ENCODE measurements around the gene SMIM44. TPM values are rescaled to one million over a fixed set of nuclear protein-coding genes. Genes with fewer than 3 reads are reported as not detected.
A peak's percentile ranks its signal among the peaks of the same experiment; 100 is the strongest.

SMIM44 gene
- total and polyA plus RNA-seq, 4 donors = not detected

DNA sequence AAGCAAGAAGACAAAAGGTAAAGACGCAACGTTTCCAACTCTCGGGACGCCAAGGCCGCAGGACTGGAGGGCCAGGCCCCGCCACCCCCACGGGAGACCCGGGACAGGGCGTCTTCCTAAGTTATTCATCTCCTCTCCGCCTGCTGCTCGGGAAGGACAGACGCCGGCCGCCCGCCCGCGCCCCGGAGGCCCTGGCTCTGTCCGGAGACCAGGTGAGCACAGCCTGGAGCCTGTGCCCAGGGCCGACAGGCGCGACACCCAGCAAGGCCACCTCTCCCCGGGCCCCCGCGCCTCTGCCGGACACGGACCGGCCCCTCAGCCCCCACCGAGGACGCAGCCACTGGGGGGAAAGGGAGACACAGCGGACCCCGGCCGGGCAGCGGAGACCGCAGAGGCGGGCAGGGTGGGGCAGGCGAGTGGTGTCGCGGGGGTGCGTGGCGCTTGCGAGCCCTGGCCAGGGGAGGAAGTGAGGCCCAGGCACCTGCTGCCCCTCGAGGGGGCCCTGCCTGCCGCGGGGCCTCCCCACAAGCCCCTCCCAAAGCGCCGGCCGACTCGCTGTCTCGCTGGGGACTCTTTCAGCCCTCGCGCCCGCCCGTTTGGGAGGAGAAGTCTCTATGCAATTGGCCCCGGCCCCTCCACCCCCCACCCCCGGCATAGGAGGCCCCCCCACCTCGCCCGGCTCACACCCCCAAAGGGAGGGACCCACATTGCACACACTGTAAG, 20.1 kb downstream of the SMIM44 start:
- intact Hi-C loops (cut with DNase I) = no loop called here
- no peak overlapping the region for H3K4me3 ChIP-seq (ENCODE audit: low read length in 2 of 2)
- no peak overlapping the region for H3K27ac ChIP-seq (ENCODE audit: low read depth in 1 of 2, low read length in 2 of 2)
- no peaks in the 10 kb centered on the region for H3K36me3 ChIP-seq (ENCODE audit: control insufficient read depth in 1 of 2, insufficient read depth in 2 of 2, low read length in 1 of 2)
- no peaks in the 10 kb centered on the region for H3K27me3 ChIP-seq (ENCODE audit: control insufficient read depth in 1 of 2, insufficient read depth in 2 of 2, low read length in 1 of 2)
- DNase-seq (peak; percentile 54 to 75), ATAC-seq (ENCODE audit: low FRiP score) (no peak)
- peaks cover 0 to 2% of the 10 kb centered on the region in 2 donors for H3K4me1 ChIP-seq (ENCODE audit: control insufficient read depth in 1 of 2, insufficient read depth in 2 of 2, low read length in 2 of 2)
- 69% methylated on average over 48 to 58 of the region's 58 CpGs for WGBS, 2 donors
- H3K9me3 ChIP-seq (ENCODE audit: control insufficient read depth, low read length) = no peaks in the 10 kb centered on the region

DNA sequence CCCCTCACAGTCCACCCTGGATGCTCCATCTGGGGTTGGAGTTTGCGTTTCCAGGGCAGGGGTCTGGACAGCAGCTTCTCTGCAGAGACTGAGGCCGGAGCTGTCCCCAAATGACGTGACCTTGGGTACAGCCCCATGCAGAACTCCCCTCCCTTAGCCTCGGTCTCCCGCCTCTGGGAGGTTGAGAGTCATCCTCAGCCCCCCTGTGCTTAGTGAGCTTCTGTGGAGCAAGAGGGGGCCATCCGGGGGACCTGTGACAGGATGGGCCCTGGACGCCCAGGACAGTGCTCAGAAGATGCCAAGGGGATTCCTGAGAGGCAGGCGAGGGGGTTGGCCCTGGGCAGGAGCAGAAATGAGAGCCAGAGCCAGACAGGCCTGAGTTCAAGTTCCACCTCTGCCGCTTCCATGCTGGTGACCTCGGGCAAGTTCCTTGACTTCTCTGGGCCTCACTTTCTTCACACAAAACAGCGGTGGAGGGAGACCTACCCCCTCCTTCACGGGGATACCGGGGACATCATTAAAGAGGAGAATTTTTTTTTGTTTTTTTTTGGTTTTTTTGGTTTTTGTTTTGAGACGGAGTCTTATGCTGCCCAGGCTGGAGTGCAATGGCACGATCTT, 23.2 kb downstream of the SMIM44 start:
- peak overlapping the region; percentile 93 to 96 for H3K27ac ChIP-seq (ENCODE audit: low read depth in 1 of 2, low read length in 2 of 2)
- H3K36me3 ChIP-seq (ENCODE audit: control insufficient read depth in 1 of 2, insufficient read depth in 2 of 2, low read length in 1 of 2) = no peaks in the 10 kb centered on the region
- DNase-seq (no peak), ATAC-seq (ENCODE audit: low FRiP score) (peak; percentile 6)
- H3K4me3 ChIP-seq (ENCODE audit: low read length in 2 of 2) = no peak overlapping the region
- intact Hi-C loops (cut with DNase I) = loop anchor here (1.0 to 5.0 kb wide), 2 partner anchors 9 to 123 kb away; no protein-coding TSS in a partner anchor
- H3K27me3 ChIP-seq (ENCODE audit: control insufficient read depth in 1 of 2, insufficient read depth in 2 of 2, low read length in 1 of 2) = no peaks in the 10 kb centered on the region
- H3K4me1 ChIP-seq (ENCODE audit: control insufficient read depth in 1 of 2, insufficient read depth in 2 of 2, low read length in 2 of 2) = peaks cover 0 to 2% of the 10 kb centered on the region in 2 donors
- H3K9me3 ChIP-seq (ENCODE audit: control insufficient read depth, low read length) = no peaks in the 10 kb centered on the region
- WGBS, 2 donors = 8 to 15% methylated on average over 15 of the region's 15 CpGs

DNA sequence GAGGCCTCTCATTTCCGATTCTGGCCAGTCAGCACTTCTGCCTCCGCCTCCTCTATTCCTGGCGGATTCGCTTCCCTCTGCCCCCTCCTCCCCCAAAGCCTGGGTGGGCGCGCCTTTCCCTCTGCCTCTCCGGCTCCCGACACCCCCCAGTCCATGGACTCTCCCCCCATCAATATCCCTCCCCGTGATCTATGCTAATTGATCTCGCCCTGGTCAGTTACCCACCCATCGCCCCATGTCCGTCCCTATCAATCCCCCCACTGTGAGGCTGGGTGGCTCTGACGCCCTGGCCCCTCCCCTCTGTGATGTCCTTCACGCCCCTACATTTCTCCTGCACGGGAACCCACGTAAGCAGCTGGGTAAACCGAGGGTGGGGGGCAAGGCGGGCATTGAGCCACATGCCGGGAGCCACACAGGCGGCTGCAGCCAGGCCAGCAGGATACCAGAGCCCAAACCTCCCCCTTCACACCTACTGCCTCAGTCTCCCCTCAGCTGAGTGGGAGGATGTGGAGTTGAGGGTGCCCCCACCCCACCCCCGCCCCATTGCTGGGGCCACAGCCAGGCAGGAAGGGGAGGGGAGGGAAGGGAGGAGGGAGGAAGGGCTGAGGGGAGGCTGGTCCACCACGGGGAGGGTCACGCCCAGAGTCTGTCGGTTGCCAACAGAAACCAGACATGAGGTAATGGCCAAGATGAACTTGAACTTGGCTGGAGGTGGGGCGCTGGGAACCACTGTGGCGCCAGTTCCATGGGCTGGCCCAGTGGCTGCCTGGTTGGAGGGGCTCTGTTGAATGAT, 24.0 kb downstream of the SMIM44 start:
- ATAC-seq (ENCODE audit: low FRiP score) (peak; percentile 91), DNase-seq (peak; percentile 96)
- no peak overlapping the region for H3K4me3 ChIP-seq (ENCODE audit: low read length in 2 of 2)
- WGBS, 2 donors = 2 to 6% methylated on average over 25 to 26 of the region's 26 CpGs
- peaks cover 0 to 2% of the 10 kb centered on the region in 2 donors for H3K4me1 ChIP-seq (ENCODE audit: control insufficient read depth in 1 of 2, insufficient read depth in 2 of 2, low read length in 2 of 2)
- no peaks in the 10 kb centered on the region for H3K27me3 ChIP-seq (ENCODE audit: control insufficient read depth in 1 of 2, insufficient read depth in 2 of 2, low read length in 1 of 2)
- intact Hi-C loops (cut with DNase I) = loop anchor here (1.0 to 5.0 kb wide), 2 partner anchors 8 to 122 kb away; no protein-coding TSS in a partner anchor
- H3K27ac ChIP-seq (ENCODE audit: low read depth in 1 of 2, low read length in 2 of 2) = peak overlapping the region; percentile 93 to 96
- no peaks in the 10 kb centered on the region for H3K36me3 ChIP-seq (ENCODE audit: control insufficient read depth in 1 of 2, insufficient read depth in 2 of 2, low read length in 1 of 2)
- no peaks in the 10 kb centered on the region for H3K9me3 ChIP-seq (ENCODE audit: control insufficient read depth, low read length)

DNA sequence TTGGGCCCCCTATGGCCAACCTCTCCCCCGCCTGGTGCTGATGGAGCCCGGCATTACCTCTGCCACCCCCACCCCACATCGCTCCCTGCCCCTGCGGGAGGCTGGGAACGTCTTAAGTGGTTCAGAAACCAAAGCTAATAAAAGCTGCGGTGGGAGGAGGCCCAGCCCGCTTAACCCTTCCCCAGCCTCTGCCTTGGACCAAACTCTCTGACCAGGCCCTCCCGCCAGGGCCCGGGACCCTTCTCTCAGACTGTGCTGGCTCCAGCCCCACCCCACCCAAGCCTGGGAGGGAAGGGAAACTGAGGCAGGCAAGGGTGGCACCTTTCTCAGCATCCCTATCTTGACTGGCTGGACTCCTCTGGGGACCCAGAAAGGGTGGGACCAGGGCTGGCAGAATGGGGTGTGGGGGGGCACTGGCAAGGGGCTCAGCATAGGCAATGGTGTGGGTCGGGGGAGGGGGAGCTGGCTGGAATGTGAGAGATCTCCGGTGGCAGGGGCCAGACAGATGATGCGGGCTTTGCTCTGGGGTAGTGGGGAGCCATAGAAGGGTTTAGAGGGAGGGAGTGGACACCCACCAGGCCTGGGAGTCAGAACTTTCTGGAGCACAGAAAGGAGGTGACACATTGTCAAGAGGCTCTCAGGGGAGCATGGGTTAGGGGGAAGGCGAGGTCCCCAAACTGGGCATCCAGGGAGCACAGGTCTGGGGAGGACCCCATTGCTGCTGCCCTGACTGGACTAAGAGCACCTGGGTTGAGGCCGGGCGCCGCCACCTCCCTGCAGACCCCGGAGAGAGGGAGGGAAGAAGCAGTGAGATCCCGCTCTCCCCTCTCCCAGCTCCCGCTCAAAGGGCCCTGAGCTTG, 24.8 kb downstream of the SMIM44 start:
- Histone ChIP-seq H3K4me1 (ENCODE audit: control insufficient read depth in 1 of 2, insufficient read depth in 2 of 2, low read length in 2 of 2) (peaks cover 0 to 2% of the 10 kb centered on the region in 2 donors), H3K36me3 (ENCODE audit: control insufficient read depth in 1 of 2, insufficient read depth in 2 of 2, low read length in 1 of 2) (no peaks in the 10 kb centered on the region), H3K4me3 (ENCODE audit: low read length in 2 of 2) (no peak overlapping the region), H3K9me3 (ENCODE audit: control insufficient read depth, low read length) (no peaks in the 10 kb centered on the region), H3K27ac (ENCODE audit: low read depth in 1 of 2, low read length in 2 of 2) (peak overlapping the region; percentile 40 to 96), H3K27me3 (ENCODE audit: control insufficient read depth in 1 of 2, insufficient read depth in 2 of 2, low read length in 1 of 2) (no peaks in the 10 kb centered on the region)
- intact Hi-C loops (cut with DNase I) = loop anchor here (1.0 to 5.0 kb wide), 2 partner anchors 7 to 121 kb away; no protein-coding TSS in a partner anchor
- ATAC-seq (ENCODE audit: low FRiP score) = peak; percentile 6
- whole genome bisulfite sequencing, 2 donors = 12 to 14% methylated on average over 15 to 19 of the region's 19 CpGs
- DNase-seq = peak in 1 of 2 donors; percentile 79

DNA sequence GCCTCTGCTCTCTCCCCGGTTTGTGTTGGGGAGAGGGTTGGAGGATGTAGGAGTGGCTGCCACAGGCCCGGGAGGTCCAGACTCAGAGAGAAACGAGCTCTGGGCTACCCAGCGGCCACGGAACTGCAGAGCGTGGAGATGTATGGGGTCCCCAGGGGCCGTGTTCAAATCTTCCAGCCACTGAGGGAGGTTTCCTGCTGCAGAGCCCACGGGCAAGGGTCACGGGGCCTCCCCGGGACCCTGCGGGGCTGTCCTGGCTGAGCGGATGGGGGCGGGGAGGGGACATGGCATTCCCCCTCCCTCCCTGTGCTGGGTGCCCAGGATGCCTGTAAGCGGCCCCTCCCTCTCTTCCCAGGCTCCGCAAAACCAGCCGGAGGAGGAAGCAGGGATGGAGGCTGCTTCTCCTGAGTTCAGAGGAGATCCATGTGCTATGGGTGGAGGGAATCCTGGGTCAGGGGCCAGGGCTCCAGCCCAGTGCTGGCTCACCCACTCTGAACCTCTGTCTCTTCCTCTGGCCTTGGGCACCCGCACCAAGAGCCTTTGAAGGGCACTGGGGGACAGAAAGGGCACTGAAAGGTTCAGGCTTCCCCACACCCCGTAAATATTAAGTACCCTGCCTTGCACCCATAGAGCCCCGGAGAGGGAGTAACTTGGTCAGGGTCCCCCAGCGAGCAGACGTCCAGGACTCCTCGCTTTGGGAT, 25.6 kb downstream of the SMIM44 start:
- intact Hi-C loops (cut with DNase I) = loop anchor here in 1 of 2 donors (5.0 kb wide), 1 partner anchor 120 kb away; no protein-coding TSS in a partner anchor
- DNase-seq = peak; percentile 70 to 83
- no peaks in the 10 kb centered on the region for H3K36me3 ChIP-seq (ENCODE audit: control insufficient read depth in 1 of 2, insufficient read depth in 2 of 2, low read length in 1 of 2)
- ATAC-seq (ENCODE audit: low FRiP score) = peak; percentile 40
- H3K27ac ChIP-seq (ENCODE audit: low read depth in 1 of 2, low read length in 2 of 2) = peak overlapping the region; percentile 40 to 96
- no peaks in the 10 kb centered on the region for H3K9me3 ChIP-seq (ENCODE audit: control insufficient read depth, low read length)
- no peak overlapping the region for H3K4me3 ChIP-seq (ENCODE audit: low read length in 2 of 2)
- WGBS, 2 donors = 2 to 9% methylated on average over 20 to 22 of the region's 22 CpGs
- no peaks in the 10 kb centered on the region for H3K27me3 ChIP-seq (ENCODE audit: control insufficient read depth in 1 of 2, insufficient read depth in 2 of 2, low read length in 1 of 2)
- H3K4me1 ChIP-seq (ENCODE audit: control insufficient read depth in 1 of 2, insufficient read depth in 2 of 2, low read length in 2 of 2) = peaks cover 0 to 2% of the 10 kb centered on the region in 2 donors

DNA sequence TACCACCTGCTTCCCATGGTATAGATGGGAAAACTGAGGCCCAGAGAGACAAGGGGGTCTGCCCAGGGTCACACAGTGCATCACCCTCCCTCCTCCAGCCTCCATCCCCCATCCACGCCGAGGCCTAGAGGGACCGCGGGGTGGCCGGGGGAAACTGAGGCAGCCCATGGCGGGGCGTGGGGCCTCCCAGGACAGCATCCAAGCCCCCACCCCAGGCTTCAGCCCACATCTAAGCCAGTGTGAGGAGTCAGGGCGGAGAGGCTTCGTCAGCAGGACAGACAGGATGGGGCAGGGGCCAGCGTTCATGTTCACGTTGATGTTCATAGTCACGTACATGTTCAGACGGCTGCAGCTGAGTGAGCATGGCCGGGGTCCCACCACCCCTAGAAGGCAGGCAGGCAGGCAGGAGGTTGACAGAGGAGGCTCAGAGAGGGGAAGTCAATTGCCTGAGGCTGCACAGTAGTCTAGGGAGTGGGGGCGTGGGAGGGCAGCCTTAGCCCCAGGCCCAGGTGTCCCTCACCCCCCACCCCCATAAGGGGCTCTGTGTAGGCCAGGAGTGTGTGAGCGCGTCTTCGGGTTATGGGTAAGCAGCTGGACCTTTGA, 26.2 kb downstream of the SMIM44 start:
- DNase-seq (peak in 1 of 2 donors; percentile 73), ATAC-seq (ENCODE audit: low FRiP score) (no peak)
- peaks cover 0 to 2% of the 10 kb centered on the region in 2 donors for H3K4me1 ChIP-seq (ENCODE audit: control insufficient read depth in 1 of 2, insufficient read depth in 2 of 2, low read length in 2 of 2)
- H3K27ac ChIP-seq (ENCODE audit: low read depth in 1 of 2, low read length in 2 of 2) = peak overlapping the region in 1 of 2 donors; percentile 96
- H3K36me3 ChIP-seq (ENCODE audit: control insufficient read depth in 1 of 2, insufficient read depth in 2 of 2, low read length in 1 of 2) = no peaks in the 10 kb centered on the region
- no peaks in the 10 kb centered on the region for H3K27me3 ChIP-seq (ENCODE audit: control insufficient read depth in 1 of 2, insufficient read depth in 2 of 2, low read length in 1 of 2)
- H3K9me3 ChIP-seq (ENCODE audit: control insufficient read depth, low read length) = no peaks in the 10 kb centered on the region
- intact Hi-C loops (cut with DNase I) = loop anchor here in 1 of 2 donors (5.0 kb wide), 1 partner anchor 120 kb away; no protein-coding TSS in a partner anchor
- H3K4me3 ChIP-seq (ENCODE audit: low read length in 2 of 2) = no peak overlapping the region
- WGBS, 2 donors = 52 to 58% methylated on average over 18 of the region's 18 CpGs

DNA sequence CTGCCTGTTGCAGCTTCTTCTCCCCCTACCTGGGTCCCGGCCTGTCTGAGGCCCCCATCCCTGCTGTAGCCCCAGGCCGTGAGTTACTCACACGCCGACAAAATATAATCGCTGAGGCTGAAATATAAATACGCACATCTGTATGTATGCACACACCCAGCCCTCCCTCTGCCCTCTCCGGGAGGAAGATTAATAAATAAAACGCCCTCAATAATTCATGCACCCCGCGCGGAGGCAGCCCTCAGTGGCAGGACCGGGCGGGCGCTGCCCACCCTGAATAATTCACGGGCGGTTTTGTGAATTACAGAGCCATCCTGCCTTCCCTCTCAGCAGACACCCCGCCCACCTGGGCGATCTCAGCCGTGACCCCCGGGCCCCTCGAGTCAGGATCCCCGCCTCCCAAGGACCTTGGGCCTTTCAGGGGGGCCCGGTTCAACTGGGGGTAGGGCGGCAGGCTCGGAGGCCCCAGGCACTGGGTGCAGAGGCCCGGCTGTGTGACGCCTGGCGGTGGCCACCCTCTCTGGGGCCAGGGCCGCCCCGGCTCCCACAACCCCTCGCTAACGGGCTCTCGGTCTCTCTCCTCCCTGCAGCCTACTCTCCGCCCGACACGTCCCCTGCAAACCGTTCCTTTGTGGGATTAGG, 27.2 kb downstream of the SMIM44 start:
- WGBS, 2 donors = 75 to 80% methylated on average over 37 of the region's 37 CpGs
- DNase-seq = peak in 1 of 2 donors; percentile 66
- intact Hi-C loops (cut with DNase I) = loop anchor here in 1 of 2 donors (5.0 kb wide), 1 partner anchor 119 kb away; no protein-coding TSS in a partner anchor

More for the DNA sequence above, 27.2 kb downstream of the SMIM44 start:
- Histone ChIP-seq H3K4me1 (ENCODE audit: control insufficient read depth in 1 of 2, insufficient read depth in 2 of 2, low read length in 2 of 2) (peaks cover 0 to 2% of the 10 kb centered on the region in 2 donors), H3K27me3 (ENCODE audit: control insufficient read depth in 1 of 2, insufficient read depth in 2 of 2, low read length in 1 of 2) (no peaks in the 10 kb centered on the region), H3K4me3 (ENCODE audit: low read length in 2 of 2) (no peak overlapping the region), H3K36me3 (ENCODE audit: control insufficient read depth in 1 of 2, insufficient read depth in 2 of 2, low read length in 1 of 2) (no peaks in the 10 kb centered on the region), H3K27ac (ENCODE audit: low read depth in 1 of 2, low read length in 2 of 2) (no peak overlapping the region), H3K9me3 (ENCODE audit: control insufficient read depth, low read length) (no peaks in the 10 kb centered on the region)
- ATAC-seq (ENCODE audit: low FRiP score) = no peak

Measured in aorta (tissue), 5 donors.